ENCODE data around the gene RNASE8.
"Not testable (repeated sequence)": the region's sequence is repeated elsewhere in the genome, so short reads cannot be mapped to it uniquely, and the experiment has no call there.

Gene RNASE8, protein sequence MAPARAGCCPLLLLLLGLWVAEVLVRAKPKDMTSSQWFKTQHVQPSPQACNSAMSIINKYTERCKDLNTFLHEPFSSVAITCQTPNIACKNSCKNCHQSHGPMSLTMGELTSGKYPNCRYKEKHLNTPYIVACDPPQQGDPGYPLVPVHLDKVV

DNA sequence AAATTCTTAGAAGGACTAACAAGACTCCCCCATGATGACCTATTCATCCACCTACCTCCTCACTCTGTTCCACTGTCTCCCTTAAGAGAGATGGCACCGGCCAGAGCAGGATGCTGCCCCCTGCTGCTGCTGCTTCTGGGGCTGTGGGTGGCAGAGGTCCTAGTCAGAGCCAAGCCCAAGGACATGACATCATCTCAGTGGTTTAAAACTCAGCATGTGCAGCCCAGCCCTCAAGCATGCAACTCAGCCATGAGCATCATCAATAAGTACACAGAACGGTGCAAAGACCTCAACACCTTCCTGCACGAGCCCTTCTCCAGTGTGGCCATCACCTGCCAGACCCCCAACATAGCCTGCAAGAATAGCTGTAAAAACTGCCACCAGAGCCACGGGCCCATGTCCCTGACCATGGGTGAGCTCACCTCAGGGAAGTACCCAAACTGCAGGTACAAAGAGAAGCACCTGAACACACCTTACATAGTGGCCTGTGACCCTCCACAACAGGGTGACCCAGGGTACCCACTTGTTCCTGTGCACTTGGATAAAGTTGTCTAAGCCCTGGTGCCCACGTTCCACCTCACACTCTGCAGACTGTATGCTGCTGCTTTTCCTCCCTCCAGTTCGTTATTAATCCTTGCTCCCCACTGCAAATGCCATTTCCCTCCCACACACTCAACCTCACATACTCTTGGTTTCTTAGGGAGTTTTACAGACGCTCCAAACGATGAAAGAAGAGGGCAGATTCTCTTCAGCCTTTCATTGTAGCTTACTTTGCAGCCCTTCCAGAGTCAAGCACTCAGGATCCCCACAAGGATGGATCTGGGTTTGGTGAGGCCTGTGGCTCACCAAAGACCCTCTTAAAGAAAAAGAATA, at the start of gene RNASE8:
Gene RNASE8, plus strand, starts transcription at position 20 of the 873 bp plus-strand sequence. Its CDS starts 71 bp downstream, at position 91.
- DNase-seq (ENCODE audit: low read depth, low spot score) = no peak

DNA sequence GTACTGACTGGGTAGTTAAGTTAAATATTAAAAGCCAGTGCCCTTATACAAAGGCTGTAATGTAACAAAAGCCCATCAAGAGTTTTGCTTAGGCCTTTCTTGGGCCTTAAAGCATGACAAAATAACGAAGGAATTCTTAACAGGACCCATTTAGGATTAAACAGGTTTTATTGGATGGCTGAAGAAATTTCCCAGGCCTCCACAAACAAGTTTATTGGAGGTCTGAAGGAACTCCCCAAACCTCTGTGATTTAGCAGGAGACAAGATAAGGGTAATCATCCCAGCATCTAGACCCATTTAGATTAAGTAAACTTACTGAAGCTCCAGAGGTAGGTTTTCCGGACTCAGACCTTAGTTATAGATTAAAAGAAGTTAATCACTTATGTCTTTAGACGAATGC, 47.9 kb upstream of the RNASE8 start:
- not testable (repeated sequence) for DNase-seq (ENCODE audit: low read depth, low spot score)

DNA sequence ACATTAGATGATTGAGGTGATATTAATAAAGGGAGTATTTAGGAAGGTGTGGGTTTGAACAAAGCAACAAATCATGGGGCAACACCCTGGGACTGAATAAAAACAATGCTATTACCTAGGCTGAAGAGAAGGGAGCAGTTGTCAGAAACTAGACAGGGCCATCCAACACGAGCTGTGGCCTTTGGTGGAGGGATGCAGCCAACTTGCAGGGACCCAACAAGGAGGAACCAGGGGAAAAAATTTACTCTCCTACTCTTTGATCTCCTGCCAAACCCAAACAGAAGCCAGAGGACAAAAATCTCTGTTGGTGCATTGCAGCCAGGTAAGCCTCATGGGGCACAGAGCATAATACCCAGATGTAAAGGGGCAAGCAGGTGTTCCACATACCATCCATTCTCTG, 46.5 kb upstream of the RNASE8 start:
- DNase-seq (ENCODE audit: low read depth, low spot score) = no peak

DNA sequence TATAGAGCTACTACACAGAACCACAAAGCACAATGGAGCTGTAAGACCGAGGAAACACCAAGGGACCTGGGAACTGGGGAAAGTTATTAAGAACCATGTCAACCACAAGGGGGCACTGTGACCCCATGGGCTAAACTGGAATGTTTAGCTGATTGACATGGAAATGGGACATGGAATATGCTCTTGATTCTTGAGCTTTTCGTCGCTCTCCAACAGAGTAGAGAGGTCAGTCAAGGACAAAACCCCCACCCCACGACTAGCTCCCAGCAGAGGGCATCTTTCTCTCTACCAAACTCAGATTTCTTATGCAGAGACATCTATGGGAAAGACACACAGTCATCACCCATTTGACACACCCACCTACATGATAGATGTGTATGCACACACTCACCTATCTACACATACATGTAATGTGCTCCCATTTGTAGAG, 42.8 kb upstream of the RNASE8 start:
- DNase-seq (ENCODE audit: low read depth, low spot score) = peak; percentile 86

DNA sequence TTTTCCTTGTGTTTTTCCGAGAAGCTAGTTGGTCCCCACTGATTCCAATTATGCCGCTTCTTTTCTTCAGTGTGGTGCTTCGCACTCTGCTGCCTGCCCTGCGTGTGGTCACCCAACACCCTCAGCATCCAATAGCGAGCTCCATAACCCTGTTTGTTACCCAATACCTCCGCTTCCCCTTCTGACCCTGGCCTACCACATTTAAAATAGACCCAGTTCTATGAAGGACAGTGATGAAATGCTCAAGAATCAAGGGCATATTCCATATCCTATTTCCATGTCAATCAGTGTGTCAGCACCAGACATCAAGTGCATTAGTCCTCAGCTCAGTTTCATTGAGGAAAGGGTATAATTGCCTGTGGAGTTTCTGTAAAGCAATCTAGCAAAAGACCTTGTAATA, 42.3 kb upstream of the RNASE8 start:
- no peak for DNase-seq (ENCODE audit: low read depth, low spot score)

DNA sequence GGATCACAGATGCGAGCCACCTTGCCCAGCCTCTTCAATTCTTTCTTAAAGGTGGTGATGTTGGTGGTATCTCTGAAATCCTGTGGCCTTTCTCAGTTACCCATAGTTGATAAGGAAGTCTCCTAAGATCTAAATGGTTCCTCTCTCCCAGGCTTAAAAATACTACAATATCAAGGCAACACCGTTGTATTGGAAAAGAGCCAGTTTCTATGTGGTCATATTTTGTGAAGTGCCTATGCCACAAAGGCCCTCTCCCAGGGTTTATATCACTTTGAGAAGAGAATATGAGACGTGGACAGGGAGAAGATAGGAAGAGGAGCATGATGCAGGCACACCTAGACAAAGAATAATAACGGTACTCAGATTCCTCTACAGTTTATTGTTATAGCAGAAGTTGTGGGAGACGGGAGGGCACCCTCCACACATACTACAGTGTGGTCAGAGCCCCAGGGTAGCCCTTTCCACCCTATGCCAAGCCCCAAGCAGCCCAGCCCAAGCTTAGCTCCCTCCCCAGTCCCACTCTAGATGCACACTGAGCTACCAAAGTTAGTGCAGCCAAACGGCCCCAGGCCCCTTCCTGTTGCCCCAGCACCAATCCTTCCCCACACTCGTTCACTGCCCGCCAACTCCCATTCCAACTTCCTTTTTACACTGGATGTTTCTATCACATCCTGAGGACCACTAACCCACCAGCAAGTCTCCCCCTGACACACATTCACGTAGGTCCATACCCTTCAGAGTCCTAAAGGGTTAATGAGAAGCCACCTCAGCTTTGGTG, 41.0 kb upstream of the RNASE8 start:
- DNase-seq (ENCODE audit: low read depth, low spot score) = no peak

DNA sequence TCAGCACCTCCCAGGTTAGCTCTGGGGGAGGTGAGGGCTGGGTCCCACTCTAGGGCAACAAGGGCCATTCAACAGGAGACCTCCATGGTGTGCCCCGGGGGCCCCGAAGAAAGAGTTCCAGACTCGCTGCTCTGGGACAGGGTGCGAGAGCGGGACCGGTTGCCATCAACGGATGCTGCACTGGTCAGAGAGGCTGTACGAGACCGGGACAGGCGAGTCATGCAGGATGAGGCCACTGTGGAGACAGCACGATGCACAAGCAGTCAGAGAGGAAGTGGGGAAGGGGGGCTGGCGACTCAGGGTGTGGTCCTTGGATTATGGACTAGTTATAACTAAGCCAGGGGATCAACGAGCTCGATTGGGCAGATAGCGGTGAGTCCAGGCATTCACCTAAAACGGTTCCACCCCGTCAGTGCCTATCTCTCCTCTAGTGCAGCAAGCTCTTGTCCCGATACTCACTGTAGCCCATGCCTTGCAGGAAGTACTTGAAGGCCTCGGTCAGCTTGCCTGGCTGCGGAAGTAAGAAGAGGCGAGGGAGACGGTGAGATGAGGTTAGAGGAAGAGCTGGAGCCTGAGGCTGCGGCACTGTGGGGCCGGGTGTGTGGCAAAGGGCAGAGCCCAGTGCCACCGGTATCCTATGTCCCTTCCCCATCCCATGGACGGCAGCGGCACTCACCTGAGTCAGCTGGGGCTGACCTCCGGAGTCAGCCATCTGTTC, 39.9 kb upstream of the RNASE8 start:
- no peak for DNase-seq (ENCODE audit: low read depth, low spot score)

DNA sequence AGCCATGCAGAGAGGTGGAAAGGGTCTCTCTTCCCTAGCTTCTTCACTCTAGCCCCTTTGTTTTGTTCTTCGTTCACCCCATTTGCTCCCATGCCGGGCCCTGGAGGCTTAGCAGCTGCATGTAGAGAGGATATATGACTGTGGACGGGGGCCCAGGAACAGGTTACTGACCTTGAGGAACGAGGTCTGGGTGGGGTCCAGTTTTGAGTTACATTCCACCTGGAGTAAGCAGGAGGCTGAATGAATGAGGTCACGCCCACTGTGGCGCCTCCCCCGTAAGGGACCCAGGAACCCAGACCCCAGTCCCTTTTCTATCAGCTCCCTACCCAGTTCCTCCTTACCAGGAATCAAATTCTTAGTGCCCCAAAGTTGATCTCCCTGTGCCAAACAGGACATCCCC, 39.3 kb upstream of the RNASE8 start:
- no peak for DNase-seq (ENCODE audit: low read depth, low spot score)

DNA sequence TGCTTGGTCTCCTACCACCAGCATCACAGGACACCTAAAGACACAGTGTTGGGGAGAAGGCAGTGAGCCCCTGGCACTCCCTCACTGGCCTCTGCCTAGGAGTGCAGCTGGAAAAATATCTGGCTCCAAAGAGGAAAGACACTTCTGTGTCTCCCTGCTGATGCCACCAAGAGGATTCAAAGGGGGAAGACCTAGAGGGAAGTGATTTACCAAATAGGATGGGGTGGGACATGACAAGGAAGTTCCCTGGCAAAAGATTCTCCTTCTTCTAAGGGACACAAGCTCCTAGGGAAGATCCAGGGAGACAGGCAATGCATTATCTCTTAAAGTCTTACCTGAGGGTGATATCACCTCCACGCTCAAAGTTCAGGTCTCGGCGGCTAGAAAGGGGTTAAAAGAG, 38.8 kb upstream of the RNASE8 start:
- DNase-seq (ENCODE audit: low read depth, low spot score) = no peak

DNA sequence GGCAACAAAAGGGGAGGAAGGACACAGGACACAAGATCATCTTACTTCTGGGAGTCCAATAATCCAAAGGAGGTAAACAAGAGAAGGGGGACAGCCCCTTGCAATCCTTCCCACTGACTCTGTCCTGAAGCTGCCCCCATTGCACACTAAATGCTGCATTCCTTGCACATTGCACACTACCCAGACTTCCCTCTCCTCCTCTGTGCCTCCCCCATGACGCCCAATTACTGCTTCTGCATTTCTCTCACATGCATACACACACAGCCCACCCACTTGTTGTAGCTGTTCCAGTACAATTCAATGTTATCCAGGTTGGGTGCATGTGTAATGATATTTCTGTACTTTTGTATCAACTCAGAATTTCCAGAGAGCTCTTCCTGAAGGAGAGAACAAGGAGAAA, 38.3 kb upstream of the RNASE8 start:
- no peak for DNase-seq (ENCODE audit: low read depth, low spot score)

DNA sequence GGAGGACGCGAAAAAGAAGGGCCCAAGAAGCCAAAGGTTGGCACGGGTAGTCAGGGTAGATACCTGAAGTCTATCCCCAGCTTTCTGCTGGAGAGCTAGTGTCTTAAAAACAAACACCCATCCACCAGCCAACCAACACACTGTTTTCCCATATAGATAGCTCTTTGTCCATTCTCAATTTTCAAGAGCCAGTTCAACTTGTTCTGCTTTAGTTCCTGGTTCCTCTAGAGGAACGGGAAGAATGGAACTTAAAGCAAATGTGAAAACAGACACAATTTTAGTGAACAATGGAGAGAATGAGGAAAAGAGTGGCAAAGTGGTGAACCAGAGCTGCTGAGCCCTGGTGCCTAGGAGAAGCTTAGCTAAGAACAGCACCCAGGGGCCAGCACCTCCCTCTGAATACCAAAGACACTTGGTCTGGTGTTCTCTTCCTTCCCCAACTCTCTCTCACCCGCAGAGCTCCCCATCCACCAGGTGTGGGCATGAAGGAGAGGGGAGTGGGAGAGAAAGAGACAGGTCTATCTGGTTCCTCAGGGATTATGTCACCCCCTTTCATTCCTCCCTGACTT, 36.6 kb upstream of the RNASE8 start:
- DNase-seq (ENCODE audit: low read depth, low spot score) = no peak

DNA sequence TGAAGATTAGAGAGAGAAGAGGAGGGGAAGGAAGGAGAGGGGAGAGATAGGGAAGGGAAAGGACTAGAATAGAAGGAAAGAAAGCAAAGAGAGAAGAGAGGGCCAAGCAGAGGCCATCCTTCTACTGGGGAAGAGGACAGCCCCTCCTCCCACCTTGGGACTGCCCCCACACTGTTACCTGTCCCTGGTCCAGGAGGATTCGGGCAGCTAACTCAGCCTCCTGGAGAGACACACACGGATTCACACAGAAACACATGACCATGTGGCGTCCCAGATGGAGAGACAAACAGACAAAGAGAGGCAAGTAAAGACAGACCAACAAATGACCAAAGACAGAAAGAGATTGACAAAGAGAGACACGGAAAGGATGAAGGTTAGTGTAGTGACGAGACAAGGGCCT, 34.9 kb upstream of the RNASE8 start:
- DNase-seq (ENCODE audit: low read depth, low spot score) = no peak

DNA sequence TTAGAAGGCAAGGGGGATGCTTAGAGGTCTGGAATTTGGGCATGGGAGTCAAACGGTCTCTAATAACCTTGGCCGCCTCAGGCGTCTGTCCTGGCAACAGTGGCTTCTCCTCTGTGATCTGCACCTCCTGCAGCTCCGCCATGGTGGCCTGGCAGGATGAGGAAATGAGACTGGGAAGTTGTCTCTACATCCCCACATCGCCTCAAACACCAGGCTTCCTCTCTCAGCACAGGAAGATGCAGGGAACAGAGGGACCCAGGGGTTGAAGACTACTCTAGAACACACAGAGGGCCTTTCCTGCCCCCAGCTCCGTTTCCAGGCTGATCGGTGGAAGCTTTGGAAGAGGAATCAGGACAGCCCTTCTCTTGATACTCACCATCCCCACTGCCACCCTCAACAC, 34.4 kb upstream of the RNASE8 start:
- DNase-seq (ENCODE audit: low read depth, low spot score) = no peak

DNA sequence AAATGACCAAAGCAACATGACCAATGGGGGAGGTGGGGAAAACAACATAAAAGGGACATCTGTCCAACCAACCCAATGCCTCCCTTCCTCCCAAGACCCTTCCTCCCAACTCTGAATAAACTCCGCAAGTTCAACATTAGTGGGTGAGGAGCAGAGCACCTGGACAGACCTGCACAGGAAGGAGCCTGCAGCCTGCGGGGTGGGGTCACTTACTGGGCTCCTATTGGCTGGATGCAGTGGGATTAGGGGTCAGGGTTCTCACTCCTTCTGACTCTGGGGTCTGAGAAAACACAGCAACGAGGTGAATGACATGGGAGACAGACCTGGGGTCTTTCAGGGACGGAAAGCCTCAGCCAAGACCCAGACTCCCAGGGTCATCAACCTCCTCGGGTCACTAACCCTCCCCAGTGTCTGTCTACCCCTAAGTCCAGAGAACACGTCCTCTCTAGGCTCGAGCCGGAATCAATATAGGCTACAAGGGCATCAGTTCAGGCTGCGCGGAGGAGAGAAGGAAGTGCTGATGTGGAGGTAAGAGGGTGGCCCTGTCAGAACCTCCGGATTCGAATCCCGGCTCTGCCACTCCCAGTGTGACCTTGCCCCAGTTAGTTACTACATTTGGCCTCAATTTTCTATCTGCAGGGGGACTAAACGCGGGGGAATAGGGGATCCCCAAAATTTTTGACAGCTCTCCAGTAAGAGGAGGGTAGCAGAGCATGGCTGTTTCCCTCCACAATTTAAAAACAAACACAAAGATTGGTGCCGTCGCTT, 33.6 kb upstream of the RNASE8 start:
- peak; percentile 32 for DNase-seq (ENCODE audit: low read depth, low spot score)

DNA sequence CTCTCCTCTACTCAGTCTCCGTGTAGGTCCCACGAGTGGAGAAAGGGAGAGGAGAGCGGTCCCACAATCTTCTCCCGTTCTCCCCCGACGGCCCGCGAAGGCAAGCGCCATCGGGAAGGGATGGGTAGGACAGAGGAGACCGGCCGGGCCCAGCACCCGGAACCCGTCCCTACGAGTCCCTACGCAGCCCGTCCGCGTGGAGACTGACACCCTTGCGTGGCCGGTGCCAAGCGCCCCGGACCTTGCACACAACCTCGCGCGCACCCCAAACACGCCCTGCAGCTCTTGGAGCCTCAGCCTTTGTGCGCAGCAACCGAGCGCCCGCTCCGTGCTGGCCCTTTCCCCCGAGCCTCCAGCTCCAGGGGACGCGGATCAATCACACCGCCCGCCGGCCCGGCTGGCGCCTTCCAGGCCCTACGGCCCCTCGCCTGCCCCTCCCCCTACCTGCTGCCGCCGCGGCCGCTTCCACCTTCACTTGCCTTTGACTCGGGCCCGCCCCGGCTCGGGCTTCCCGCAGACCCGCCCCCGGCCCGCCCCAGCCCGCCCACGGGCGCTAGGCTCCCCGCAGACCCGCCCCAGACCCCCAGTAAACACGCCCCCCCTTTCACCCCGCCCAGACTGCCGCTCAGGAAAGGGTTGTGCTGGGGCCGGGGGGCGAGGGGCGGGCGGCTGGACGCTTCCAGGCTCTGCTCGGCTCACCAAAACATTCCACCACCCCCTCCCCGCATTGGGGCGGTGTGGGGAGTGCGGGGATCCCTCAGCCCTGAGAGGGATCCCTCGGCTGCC, 32.8 kb upstream of the RNASE8 start, which contains the start of gene NDRG2:
Gene NDRG2, minus strand, starts transcription at position 477 of the 786 bp plus-strand sequence. CDS start 1,746 bp downstream, outside the sequence.
- DNase-seq (ENCODE audit: low read depth, low spot score) = peak; percentile 87

DNA sequence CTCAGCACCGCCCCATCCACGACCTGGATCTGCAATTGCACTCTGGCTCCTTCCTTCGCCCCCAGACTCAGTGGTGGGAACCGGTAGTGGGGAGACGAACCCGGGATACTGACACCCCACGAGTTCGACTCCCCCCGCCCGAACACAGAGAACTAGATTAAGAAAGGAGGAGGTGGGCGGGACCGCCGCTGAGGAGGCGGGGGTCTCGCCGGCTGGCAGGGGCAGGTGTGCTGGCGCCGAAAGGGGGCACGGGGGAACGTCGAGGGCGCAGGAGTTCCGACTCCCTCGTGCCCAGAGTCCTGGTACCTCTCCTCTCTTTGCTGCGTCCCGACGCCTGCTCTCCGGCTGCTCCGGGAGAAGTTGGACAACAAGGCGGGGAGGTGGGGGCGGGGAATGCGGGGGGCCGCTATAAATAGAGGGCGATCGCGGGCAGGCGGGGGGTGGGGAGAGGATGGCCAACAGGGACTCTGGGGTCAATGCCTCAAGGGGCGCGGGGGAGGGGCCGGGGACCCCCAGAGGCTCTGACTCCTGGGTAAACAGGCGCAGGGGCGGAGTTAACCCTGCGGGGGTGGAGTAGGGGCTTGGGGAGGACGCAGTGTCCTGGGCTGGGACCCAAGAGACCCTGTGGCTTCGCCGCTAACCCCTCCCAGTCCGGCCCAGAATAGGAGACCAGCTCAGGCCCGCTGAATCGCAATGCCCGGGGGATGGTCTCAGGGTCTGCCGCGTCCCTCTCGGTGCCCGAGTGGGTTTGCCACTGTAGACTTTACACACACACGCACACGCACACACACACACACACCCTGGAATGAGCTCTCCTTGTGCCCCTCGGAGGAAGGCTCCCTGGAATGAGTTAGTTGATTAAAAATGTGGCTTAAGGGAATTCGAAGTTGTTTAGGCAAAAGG, 32.0 kb upstream of the RNASE8 start:
- DNase-seq (ENCODE audit: low read depth, low spot score) = peak; percentile 66

DNA sequence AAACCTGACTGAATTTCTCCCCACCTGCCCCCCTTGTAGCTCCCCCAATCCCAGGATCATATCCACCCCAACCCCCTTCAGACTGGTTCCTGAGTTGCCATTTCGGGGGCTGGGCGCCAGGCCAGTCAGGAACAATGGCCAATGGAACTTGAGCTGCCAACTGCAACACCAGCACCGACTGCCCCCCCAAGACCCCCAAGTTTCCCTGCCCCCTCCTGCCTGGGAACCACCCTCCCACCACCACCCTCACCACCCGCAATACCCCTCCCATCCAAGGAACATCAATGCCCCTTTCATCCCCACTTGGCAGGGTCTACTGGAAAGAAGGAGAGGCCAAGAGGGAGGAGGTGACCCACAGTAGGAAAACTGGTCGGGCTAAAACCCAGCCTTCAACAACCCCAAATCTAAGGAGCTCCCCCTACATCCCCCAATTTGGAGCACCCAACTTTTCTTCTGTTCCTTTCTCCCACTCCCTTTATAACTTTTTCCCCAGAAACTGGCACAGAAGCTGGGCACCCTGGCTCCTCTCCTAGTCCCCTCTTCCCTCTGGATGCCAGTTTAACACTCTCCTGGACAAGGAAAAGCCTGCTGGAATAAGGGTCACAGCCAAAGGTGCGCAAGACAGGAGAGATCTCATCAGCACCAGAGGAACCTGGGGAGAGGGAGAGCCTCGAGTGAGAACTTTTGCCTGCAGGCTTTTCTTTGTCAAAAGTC, 31.2 kb upstream of the RNASE8 start:
- DNase-seq (ENCODE audit: low read depth, low spot score) = no peak

DNA sequence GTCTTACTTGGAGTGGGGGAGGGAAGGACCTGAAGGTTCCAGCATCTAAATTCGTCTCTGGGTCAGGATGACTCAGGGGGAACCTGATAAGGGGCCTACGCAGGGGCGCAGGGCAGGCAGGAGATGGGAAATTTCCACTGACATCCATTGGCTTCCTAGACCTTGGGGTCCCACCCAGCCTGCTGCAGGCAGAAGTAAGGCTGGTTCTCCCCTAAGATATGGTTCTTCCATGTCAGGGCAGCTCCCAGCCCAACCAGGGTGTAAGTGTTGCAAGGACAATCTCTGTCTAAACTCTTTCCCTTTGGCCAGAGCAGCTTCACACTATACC, 30.7 kb upstream of the RNASE8 start:
- peak; percentile 70 for DNase-seq (ENCODE audit: low read depth, low spot score)

All from ELF-1 (cell line).